GM12878 (cell line): ENCODE measurements around the gene SEC11C. TPM values are rescaled to one million over a fixed set of nuclear protein-coding genes. Genes with fewer than 3 reads are reported as not detected.

Source experiments
- CBX5 ChIP-seq: sonication (generic); IDR thresholded peaks from 2 replicates; pipeline ENCODE4 v1.6.1; 2016; ENCODE audit warnings: low read depth, moderate library complexity, mild to moderate bottlenecking, inconsistent platforms
- CREM ChIP-seq: IDR thresholded peaks from 2 replicates; pipeline ENCODE4 v1.6.1; 2014; ENCODE audit warnings: antibody characterized with exemption, low read depth
- EP300 ChIP-seq, 2 experiments: fragments of 150-350 bp in 1 of 2; IDR thresholded peaks; 2 replicates each; pipeline ENCODE4 v1.6.1; 2011 to 2012; ENCODE audit warnings: low read depth in 2 of 2, low read length in 2 of 2, borderline replicate concordance in 1 of 2, improper control_type of control experiment in 1 of 2, inconsistent platforms in 1 of 2; ENCODE audit not compliant: control insufficient read depth in 1 of 2
- HCFC1 ChIP-seq: fragments of 150-350 bp; IDR thresholded peaks from 2 replicates; pipeline ENCODE4 v1.6.1; 2014; ENCODE audit warnings: low read length
- NBN ChIP-seq: fragments of 450-650 bp; IDR thresholded peaks from 2 replicates; pipeline ENCODE4 v1.6.1; 2016
- POLR2AphosphoS2 ChIP-seq: IDR thresholded peaks from 2 replicates; pipeline ENCODE4 v1.6.1; 2011; ENCODE audit warnings: low read depth, mild to moderate bottlenecking, low read length, improper control_type of control experiment, moderate library complexity
- SREBF2 ChIP-seq: IDR thresholded peaks from 2 replicates; pipeline ENCODE4 v1.6.1; 2012; ENCODE audit warnings: mild to moderate bottlenecking, low read length
- TCF3 ChIP-seq: IDR thresholded peaks from 2 replicates; pipeline ENCODE4 v1.6.1; 2012; ENCODE audit warnings: low read depth, mild to moderate bottlenecking, low read length, borderline replicate concordance; ENCODE audit not compliant: insufficient read depth
- polyA plus RNA-seq, 11 experiments: library from polyadenylated mRNA; depleted of rRNA in 4 of 11; unstranded in 6 of 11; stranded (reverse) in 5 of 11; fragments of >200 nt; fragmentation: Nextera tagmentation in 4 of 11; fragmentation: Illumina TruSeq in 1 of 11; extraction: Ambion mirVana in 4 of 11; extraction: Trizol in 1 of 11; gene quantifications; 1 replicate in 1 of 11; 2 replicates in 10 of 11; pipeline versions ENCODE4 v1.2.1 to v1.2.3, GENCODE V29; 2011 to 2016; ENCODE audit warnings: inconsistent platforms in 2 of 11, missing spikeins in 2 of 11, low read depth in 1 of 11
- total RNA-seq, 4 experiments: library from RNA; depleted of rRNA in 3 of 4; stranded (reverse); fragments of >200 nt in 3 of 4; fragmentation: Illumina TruSeq in 1 of 4; extraction: Trizol in 1 of 4; gene quantifications; 2 replicates each; pipeline versions ENCODE4 v1.2.1 to v1.2.3, GENCODE V29; 2013 to 2021
- TF ChIP-seq, protein P1 (sequence below): fragments of 450-650 bp; IDR thresholded peaks from 2 replicates; pipeline ENCODE4 v1.6.1; 2017; ENCODE audit warnings: low read depth, mild to moderate bottlenecking, moderate library complexity
- TF ChIP-seq, protein P2 (sequence below): fragments of 450-650 bp; IDR thresholded peaks from 2 replicates; pipeline ENCODE4 v1.6.1; 2018; ENCODE audit warnings: borderline replicate concordance, mild to moderate bottlenecking; ENCODE audit not compliant: partially characterized antibody

Gene SEC11C
- total and polyA plus RNA-seq, 10 of the 15 experiments (the other 5 are each of a cell fraction or from before 2014, with no cell fraction given): 124 to 649 (median 211) TPM

DNA sequence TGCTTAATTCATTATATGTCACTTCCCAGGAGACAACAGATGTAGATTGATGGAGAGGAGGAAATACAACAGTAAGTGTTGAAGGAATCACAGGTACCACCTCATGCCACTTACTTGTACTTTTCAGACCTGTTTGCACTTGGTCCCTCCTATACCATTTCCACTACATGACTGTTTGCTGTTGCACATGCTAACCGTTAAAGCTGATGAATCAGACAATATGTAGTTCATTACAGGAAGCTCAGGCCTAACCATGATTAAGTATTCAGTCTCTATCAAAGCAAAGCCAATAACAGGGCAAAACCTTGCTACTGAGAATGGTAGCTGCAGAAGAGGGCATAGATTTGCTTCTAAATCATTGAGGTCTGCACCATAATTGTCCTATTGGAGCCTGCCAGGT lies 50.1 kb downstream of the SEC11C start (continued):
- TF ChIP-seq, protein P1, sequence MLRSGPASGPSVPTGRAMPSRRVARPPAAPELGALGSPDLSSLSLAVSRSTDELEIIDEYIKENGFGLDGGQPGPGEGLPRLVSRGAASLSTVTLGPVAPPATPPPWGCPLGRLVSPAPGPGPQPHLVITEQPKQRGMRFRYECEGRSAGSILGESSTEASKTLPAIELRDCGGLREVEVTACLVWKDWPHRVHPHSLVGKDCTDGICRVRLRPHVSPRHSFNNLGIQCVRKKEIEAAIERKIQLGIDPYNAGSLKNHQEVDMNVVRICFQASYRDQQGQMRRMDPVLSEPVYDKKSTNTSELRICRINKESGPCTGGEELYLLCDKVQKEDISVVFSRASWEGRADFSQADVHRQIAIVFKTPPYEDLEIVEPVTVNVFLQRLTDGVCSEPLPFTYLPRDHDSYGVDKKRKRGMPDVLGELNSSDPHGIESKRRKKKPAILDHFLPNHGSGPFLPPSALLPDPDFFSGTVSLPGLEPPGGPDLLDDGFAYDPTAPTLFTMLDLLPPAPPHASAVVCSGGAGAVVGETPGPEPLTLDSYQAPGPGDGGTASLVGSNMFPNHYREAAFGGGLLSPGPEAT: no peak
- TF ChIP-seq CREM (no peak), TCF3 (no peak), CBX5 (no peak), HCFC1 (no peak), POLR2AphosphoS2 (no peak), EP300 (IDR thresholded peaks at IDR 0.05; ENCODE audit: borderline replicate concordance in 1 of 2, control insufficient read depth in 1 of 2, low read depth in 2 of 2, low read length in 2 of 2) (no peak), SREBF2 (no peak), NBN (no peak)
- TF ChIP-seq, protein P2, sequence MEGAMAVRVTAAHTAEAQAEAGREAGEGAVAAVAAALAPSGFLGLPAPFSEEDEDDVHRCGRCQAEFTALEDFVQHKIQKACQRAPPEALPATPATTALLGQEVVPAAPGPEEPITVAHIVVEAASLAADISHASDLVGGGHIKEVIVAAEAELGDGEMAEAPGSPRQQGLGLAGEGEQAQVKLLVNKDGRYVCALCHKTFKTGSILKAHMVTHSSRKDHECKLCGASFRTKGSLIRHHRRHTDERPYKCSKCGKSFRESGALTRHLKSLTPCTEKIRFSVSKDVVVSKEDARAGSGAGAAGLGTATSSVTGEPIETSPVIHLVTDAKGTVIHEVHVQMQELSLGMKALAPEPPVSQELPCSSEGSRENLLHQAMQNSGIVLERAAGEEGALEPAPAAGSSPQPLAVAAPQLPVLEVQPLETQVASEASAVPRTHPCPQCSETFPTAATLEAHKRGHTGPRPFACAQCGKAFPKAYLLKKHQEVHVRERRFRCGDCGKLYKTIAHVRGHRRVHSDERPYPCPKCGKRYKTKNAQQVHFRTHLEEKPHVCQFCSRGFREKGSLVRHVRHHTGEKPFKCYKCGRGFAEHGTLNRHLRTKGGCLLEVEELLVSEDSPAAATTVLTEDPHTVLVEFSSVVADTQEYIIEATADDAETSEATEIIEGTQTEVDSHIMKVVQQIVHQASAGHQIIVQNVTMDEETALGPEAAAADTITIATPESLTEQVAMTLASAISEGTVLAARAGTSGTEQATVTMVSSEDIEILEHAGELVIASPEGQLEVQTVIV: no peak
